HG02938 (cell line): ENCODE data around the gene SETD3.
A peak's percentile ranks its signal among the peaks of the same experiment; 100 is the strongest.

Source experiments
- ATAC-seq: cut with Tn5 transposase; IDR thresholded peaks from one replicate; pipeline ENCODE4 v1.9.1; 2021; ENCODE audit warnings: mild to moderate bottlenecking, moderate library complexity; ENCODE audit not compliant: unreplicated experiment

Gene SETD3

DNA sequence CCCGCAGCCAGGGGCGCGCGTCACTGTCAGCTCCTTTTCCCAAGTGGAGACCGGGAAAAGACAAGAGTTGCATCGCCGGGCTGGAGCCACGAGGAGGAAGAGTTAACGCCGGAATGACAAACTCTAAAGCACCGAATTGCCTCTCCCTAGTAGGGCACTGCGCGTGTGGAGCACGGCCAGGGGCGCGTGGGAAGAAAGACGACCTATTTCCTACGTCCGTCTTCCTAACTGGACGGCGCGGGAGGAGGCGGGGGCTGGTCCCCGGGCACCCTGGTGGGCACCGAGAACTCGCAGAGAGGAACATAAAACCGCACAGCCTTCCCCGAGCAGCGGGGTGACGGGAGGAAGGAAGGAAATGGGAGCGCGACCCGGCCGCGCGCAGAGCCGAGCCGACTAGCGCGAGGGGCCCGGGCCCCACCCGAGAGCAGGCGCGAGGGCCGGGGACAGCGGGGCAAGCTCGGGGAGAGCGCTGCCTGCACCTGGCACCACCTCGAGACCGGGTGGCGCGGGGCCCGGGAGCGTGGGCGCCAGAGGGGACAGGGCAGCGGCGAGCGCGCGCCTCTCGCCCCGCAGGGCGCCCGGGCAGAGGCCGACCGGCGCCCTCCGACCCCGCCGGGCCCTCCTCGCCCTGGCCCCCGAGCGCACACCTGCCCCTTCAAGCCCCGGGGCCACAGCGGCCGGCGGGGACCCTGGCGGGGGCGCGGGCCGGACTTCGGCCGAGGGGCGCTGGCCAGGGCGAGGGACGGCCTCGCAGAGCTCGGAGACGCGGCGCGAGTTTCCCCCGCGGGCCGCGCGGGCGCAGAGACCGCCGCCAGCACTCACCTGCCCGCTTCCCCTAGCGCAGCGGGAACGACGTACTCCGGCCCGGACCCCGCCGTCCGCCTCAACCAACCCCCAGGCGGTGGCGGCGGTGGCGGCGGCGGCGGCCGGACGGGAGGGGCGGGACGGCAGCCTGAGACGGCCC is at the start of gene SETD3:
SETD3 (minus strand) TSS at position 954 of the 964 bp plus-strand sequence. CDS start 15,054 bp downstream, outside the sequence.
- ATAC-seq, result peak; percentile 4

- ATAC-seq, result no peak
Measured at GRCh38 chr14:99529899-99530298, 49.2 kb upstream of the SETD3 start.

DNA sequence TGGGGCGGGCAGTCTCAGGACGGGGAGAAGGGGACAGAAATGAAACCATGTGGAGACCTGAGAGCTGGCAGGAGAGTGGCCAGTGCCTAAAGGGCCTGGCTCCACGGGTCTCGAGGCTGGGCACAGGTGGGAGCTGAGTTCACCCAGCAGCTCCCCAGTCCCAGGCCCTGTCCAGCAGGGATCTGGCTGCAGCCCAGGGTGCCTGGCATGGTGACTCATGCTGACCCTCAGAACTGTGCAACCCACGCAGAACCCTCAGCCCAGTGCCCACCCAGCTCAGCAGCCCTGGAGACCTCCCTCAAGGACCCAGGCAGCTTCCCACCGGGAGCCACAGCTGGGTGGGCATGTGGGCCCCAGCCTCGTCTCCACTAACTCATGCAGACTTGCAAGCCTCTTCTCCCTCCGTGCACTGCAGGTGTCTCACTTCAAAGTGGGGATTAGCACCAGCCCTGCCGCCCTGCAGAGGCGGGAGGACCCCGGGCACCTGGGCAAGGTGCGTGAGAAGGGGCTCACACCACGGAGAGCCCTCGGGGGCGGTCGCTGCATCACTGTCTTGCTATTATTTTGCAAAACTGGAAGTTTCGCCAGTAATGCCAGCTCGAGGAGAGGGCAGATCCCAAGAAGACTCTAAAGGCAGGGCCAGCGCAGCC is 46.9 kb upstream of the SETD3 start:
- ATAC-seq, result no peak

DNA sequence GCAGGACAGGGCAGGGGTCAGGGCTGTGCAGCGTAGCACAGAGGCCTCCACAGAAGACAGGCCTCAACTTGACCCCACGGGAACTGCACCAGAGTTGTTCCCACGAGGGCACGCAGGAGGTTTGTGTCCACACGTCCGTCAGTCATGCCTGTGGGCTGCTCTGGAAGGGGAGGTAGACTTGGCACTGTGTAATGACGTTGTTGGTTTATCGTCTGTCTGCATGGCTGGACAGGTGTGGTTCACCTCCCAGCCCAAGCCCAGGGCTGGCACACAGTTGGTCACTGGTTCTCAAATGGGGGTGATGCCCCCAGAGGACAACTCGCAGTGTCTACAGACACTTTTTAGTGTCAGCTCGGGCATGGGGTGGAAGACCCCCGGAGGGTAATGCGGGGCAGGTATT is 46.4 kb upstream of the SETD3 start:
- ATAC-seq, result no peak

DNA sequence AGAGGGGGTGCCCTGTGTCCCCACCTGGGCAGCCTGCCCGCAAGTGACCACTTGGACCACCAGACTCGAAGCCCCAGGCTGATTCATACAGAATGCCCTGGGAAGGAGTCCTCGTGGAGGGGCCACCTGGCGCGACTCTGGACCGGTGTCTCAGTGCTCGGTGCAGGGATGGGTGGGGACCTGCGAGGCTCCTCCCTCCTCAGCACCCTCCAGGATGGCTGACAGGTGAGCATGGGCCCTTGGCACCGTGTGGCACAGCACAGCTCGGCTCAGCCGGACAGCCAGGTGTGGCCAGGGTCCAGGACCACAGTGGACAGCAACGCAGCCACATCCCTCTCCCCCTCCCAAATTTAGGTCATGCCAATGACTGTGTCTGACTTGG is 45.0 kb upstream of the SETD3 start:
- ATAC-seq, result no peak

GRCh38 chr14:99524804-99525698 is 44.4 kb upstream of the SETD3 start:
- ATAC-seq, result no peak

- no peak for ATAC-seq
Measured at GRCh38 chr14:99524091-99524661, 43.5 kb upstream of the SETD3 start.

DNA sequence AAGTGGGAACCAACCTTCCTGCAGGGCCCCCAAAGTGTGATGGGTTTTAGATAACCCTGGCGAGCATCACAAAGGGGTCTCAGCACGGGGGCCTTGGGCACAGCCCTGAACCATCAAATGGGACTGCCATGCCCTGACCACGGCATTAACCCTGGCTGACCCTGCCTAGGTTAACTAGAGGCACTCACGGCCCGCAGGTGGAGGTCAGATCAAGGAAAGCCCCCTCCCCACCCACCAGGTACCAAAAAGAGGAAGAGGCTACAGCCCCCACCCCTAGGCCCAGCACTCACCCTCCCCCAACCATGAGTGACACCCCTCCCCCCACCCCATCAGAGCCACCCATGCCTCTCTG is 43.0 kb upstream of the SETD3 start:
- ATAC-seq, result no peak

GRCh38 chr14:99522934-99523703 is 42.5 kb upstream of the SETD3 start:
- ATAC-seq, result no peak

- ATAC-seq, result no peak
Measured at GRCh38 chr14:99522457-99522891, 41.8 kb upstream of the SETD3 start.

DNA sequence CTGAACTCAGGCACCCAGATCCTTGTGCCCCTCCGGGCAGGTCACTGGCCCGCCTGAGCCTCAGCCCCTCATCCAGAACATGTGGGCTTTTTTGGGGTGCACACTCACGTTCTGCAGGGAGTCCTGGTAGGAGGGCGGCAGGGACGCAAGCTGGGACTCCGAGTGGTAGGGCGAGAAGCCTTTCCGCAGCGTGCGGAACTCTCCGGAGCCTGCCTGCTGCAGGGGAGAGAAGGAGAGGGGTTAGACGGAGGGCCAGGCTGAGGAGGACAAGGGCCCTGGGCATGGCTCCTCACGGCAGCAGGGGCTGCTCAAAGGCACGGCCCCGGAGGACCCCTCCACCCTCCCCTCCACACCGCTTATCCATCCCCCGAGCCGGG is 41.4 kb upstream of the SETD3 start:
- ATAC-seq, result no peak

DNA sequence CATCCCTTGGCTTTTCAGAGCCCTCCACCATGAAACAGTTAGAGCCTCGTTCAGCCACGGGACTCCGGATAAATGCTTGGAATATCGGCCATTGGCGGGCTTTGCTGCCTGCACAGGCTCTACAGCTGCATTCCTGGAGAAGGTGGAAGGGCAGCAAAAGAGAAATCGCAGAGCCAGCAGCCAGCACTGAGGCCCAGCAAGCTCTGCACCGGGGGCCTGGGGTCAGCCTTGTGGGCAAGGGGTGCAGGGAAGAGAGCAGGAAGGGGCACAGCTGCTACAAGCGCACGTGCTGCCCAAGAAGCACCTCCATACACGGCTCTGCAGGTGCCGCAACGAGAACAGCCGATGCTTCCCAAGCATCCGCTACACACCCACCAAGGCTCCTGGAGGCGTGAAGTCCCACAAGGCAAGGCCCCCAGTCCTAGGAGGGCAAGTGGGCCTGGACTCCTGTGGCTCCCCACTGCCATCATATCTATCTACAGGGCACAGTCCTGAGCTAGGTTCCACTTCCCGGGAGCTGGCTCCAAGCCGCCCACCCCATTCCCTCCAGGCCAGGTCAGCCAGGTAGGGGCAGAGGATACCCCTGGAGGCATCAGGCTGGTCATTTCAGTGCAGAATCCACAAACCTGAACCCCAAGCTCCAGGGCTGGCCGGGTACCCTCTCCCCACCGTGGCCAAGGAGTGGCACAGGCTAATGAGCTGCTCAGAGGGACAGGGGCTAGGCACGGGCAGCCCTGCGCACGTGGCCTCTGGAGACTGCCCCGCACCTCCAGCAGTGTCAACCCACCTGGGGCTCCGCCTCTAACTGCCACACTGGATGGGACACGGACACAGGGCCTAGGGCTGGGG is 40.7 kb upstream of the SETD3 start:
- no peak for ATAC-seq

DNA sequence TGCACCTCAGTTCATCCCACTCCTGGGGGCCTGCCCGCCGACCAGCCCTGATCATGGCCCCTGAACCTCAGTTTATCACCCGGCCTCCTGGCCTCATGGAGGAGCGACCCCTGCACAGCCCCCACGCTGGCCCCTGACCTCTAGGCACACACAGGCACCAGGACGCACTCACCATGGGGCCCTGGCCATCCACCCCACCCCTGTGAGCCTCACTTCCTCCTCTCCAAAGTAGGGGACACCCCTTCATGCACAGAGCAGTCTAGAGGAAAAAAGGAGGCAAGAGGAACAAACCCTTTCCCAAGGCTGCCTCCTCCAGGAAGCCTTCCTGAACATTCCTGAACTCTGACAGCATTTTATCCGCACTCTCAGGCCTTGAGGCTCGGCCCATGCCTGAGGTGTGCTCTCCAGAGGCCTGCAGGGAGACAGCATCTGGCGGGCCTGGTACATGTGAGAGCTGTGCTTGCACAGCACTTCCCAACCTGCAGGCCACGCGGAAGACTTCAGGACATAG is 40.0 kb upstream of the SETD3 start:
- no peak for ATAC-seq

- no peak for ATAC-seq
Measured at GRCh38 chr14:99519931-99520421, 39.3 kb upstream of the SETD3 start.

DNA sequence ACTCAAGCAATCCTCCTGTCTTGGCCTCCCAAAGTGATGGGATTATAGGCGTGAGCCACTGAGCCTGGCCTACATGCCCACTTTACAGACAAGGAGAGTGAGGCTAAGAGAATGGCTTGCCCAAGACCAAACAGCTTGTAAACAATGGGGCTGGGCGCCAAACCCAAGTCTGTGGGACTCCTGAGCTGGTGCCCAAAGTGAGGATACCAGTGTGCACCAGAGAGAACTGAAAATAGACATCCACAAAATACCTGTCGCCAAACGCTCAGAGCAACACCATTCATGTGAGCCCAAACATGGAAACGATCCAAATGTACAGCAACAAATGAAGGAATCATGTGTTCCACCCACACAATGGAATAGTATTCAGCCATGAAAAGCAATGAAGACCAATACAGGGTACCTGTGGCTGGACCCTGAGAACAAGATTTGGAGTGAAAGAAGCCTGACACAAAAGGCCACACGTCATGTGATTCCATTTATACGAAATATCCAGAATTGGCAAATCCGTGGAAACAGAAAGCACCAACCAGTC is 38.8 kb upstream of the SETD3 start:
- ATAC-seq, result no peak

DNA sequence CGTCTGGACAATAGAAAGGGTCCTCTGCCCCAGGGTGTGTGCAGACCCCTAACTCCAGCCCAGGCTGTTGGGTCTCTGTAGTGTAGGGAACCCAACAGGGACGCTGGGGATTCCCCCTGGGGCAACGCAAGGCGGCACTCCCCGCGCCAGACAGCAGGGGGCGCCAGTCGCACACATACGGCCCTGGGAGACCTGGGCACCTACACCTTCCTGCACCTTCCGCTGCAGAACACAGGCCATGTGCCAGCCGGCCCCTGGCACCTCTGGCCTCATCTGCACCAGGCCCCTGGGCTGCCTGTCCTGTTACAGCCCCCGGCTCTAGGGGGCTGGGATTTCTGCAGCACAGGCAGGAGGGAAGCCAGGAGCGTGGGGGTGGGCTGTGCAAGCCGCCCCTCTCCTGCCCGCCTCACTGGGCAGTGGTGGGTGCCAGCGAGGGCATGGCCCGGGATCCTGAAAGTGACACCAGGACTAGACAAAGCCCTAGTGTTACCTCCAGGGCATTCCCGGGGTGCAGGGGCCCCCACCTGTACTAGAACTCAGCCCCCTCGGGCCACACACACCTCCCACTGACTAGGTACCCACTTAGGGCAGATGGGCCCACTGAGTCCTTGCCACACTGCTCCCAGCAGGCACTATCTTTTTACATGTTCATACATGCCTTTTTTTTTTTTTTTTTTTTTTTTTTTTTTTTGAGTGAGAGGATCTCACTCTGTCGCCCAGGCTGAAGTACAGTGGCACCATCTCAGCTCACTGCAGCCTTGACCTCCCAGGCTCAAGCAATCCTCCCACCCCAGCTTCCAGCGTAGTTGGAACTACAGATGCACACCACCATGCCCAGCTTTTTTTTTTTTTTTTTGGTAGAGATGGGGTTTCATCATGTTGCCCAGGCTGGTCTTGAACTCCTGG is 38.0 kb upstream of the SETD3 start:
- peak; percentile 50 for ATAC-seq

DNA sequence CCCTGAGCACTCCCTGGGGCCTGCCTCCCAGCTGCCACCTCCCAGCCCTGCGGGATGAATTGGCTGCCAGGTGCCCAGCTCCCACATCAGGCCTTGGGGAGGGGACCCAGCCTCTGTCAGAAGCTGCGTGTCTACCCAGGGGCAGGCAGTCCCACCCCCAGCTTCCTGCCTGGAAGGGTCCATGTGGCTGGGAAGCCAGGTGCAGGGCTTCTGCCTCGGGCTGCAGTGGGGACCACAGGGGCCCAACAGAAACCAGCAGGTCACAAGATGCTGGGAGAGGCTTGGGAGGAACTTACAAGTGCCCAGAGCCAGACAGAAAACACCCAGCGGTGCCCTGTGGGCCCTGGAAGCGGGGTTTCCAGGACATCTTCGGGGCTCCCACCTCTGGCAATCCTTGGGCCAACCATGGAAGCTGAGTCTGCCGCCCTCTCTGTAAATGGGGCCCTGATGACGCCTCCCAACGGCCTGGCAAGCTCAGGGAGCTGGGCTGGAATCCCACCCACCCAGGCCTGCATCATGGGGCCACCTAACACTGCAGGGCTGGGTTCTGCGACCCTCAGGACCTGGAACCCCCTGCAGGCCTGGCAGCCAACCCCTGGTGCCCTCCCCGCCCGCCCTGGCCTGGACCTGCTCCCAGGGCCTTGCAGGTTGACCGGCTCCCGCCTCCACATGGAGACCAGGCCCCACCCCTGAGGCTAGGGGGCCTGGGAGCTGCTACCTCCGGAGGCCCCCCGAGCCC is 37.2 kb upstream of the SETD3 start:
- ATAC-seq, result no peak
